CMK (cell line): ENCODE measurements around the gene MAPK8IP1.
A peak's percentile ranks its signal among the peaks of the same experiment; 100 is the strongest.

Experiments used
- DNase-seq: peaks from one replicate; pipeline ENCODE4 v3.0.0-alpha.2; 2010; ENCODE audit warnings: low read depth

Gene MAPK8IP1

DNA sequence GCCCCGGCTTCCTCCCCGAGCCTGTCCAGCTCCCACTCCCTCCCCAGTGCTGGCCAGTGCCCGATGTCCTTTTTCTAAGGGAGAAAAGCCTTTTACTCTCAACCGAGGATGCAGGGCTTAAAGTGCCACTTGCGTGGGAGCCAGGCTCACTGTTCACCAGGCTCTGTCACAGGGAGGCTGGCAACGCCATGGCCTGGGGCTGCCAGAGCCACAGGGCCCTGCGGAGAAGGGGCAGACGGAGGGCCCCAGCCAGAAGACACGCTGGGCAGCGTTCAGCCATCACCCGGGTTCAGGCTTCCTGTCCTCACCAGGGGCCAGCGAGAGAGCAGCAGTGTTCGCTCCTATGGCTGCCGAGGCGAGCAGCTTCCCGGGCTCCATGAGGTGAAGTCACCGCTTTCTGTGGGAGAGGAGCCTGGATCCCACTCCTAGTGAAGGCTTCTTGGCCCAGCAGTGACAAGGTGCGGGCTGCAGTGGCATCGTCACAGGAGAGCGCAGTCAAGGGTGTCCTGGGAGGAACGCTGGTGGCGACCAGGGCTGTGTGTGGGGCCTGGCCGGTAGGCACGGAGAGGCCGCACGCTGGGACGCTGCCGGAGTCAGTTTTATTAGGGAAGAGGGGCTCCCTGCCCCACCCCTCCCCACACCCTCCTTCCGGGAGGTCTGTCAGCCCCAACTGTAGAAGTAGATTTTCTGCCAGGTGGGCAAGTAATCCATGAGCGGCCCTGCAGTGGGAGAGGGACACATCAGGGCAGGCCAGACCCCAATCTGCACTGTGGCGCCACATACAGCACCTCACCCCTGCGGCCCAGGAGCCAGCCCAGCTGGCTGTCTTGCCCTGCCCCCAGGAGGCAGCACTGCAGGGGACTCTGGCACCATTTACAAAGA, 24.4 kb downstream of the MAPK8IP1 start:
- no peak for DNase-seq

DNA sequence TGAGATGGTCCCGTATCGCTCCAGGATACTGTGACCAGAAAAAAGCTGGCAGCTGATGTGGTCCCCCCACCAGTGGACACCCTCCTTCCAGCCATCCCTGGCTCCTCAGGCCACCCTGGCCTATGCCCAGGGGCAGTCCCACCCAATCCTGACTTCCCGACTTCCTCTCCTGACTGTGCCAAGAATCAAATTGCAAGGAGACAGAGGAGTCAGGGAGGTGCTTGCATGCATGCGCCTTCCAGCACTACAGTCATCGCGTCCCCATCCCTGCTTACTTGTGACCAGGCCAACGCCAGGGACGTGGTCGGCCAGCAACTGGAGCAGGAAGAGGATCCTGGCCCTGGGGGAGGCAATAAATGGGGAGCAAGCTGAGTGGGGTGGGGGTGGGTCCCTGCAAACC, 25.2 kb downstream of the MAPK8IP1 start:
- no peak for DNase-seq

DNA sequence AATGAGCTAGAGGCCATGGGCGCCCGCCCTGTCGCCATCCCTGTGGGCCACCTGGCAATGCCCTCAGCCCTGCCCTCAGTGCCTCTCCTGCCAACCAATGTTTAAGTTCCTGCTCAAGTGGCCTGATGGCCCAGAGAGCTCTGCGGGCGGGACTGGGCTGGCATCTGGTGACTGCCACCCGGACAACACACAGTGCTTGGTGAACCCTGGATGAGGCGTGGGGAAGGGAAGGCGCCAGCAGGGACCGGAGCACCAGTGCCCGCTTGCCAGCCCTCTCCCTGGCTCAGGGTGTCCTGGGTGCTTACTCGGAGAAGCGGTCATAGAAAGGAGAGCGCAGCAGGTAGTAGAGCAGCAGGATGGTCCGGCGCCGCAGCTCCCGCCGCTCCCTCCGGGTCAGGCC, 28.1 kb downstream of the MAPK8IP1 start:
- no peak for DNase-seq

DNA sequence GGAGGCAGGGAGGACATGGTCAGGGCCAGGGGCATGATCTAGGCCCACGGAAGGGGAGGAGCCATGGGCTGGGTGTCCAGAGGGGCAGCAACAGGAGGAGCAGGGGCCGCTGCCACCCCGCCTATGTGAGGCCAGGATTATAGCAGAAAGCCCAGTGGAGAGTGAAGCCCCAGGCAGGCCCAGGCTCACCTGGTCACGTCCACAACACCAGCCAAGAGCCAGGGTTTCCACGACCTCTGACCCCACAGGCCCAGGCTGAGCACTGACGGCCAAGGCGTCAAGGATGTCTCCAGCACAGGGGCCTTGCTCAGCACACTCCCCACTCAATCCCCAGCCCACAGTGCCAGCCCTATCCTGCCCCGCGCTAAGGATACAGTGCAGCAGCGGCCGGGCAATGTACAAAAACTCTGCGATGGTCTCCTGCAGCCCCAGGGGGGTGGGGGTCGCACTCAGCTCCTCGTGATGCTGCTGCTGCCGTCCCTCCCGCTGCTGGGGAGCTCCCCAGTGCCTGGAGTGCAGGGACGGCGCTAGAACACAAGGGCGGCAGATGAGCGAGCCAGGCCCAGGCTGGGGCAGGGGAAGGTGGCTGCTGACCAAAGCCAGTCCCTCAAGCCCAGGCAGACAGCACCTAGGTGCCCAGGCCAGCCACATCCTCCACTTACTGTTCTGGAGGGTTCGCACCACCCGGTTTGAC, 28.6 kb downstream of the MAPK8IP1 start:
- no peak for DNase-seq

DNA sequence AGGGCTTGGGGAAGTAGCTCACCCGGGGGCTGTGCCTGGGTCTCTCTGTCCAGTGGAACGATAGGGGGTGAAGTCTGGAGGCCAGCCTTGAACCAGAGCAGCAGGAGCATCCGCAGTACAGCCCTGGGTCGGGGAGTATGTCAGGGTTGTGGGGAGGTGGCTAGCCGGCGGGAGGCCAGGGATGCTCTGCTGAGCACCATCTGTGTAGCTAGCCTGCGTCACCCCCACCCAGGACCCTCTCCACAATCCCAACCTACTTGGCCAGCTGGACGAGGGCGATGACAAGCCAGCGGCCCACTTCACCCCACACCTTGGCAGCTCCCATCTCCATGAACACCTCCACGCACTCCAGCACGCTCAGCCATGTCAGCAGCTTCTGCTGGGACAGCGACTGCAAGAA, 30.0 kb downstream of the MAPK8IP1 start:
- no peak for DNase-seq

DNA sequence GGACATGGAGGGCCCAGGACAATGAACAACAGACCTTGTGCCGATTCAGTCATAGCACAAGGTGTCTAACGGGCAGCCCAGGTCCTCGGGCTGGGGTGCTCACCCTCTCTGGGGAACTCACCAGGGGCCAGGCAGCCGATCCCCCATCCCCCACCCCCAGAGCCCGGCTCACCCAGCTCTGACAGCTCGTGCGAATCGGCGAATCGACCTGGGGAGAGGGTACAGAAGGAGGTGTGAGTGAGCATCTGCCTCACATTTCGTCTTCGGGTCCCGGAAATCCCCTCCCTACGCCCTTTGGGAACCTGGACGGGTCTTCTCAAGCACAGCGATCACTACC, 31.8 kb downstream of the MAPK8IP1 start:
- no peak for DNase-seq

DNA sequence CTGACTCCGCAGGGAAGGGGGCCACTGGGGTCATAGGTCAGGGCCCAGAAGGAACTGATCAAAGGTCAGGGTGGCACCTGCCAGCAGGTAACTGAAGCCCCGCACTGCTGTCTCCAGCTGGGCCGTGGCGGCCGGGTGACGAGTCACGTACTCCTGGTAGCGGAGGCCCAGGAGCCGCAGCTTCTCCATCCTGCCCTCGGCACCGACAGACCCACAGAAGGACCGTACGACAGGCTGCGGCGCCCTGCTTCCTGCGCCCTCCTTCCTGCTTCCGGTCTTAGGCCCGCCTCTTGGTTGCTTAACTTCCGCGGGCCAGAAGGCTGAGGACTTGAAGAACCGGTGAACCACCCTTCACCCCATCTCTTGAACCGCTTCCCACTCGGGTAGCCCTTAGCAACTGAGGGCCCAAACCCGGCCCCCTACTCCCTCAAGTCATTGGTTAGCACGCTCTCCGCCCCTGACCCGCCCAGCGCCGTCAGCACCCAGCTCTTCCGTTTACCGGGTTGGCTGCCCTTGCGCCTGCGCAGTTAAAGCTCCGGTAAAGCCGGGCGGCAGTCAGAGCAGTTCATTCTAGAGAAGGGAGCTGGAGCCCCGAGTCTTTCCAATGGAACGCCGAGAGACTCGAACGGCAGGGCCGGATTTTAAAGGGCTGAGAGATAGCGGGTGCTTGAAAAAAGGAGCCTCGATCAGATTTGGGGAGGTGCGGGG, 32.3 kb downstream of the MAPK8IP1 start, which contains the start of gene PEX16:
Gene PEX16 (minus strand): TSS at position 255 of the 708 bp plus-strand sequence. CDS start 66 bp downstream, at position 189.
- peak; percentile 85 for DNase-seq

DNA sequence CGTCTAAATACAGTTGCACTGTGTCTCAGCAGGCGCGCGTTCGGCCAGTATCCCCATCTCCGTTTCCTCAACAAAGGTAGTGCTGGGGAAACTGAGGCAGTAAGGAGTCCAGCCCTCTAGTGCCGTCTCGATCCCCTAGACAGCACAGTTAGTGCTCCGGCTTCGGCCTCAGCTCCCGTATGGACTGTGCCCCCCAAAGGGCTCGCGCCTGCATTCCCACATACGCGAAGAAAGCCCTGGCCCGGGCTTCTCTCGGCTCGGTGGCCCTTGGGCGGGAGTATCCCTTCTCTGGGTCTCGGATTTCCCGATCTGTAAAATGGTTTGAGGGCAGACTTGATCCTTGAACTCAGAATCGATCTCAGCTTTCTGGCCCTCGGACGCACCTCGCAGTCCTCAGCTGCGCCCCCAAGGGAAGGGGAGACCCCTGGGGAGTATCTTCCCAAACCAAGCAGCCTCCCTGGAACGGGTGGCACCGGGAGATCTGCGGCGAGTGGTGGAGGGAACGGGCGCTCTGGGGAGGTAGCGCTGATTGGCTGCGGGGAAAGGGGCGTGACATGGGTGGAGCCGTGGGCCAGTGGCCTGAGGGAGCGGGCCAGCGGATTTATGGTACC, 33.0 kb downstream of the MAPK8IP1 start:
- peak; percentile 63 for DNase-seq

DNA sequence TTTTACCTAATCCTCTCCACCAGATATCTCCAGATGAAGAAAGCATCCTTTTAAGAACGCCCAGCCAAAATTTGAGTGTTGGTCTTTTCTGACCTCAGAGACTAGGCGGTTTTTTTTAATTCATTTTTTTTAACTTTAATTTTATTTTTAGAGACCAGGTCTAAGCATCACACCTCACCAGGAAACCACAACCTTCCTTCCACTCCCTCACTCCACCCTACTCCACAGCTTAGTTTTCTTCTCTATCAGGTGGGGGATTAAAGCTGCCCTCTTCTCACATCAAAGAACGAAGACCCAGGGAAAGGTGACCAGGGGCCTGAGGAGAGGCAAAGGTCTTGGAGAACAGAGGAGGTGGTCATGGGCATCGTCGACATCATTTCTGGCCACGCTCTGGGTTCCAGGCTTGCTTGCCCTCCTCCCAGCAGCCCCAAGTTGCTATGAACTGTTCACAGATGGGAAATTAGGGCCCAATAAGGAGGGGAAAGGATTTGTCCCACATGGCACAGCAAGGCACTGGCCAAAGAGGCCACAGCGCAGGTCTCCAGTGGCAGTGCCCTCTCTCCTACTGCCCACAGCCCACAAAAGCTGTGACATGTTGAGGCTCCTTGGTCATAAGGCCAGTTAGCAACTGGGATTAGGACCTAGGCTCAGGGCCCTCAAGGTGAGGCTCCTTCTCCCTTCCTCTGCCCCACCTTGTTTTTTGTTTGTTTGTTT, 33.7 kb downstream of the MAPK8IP1 start:
- no peak for DNase-seq

DNA sequence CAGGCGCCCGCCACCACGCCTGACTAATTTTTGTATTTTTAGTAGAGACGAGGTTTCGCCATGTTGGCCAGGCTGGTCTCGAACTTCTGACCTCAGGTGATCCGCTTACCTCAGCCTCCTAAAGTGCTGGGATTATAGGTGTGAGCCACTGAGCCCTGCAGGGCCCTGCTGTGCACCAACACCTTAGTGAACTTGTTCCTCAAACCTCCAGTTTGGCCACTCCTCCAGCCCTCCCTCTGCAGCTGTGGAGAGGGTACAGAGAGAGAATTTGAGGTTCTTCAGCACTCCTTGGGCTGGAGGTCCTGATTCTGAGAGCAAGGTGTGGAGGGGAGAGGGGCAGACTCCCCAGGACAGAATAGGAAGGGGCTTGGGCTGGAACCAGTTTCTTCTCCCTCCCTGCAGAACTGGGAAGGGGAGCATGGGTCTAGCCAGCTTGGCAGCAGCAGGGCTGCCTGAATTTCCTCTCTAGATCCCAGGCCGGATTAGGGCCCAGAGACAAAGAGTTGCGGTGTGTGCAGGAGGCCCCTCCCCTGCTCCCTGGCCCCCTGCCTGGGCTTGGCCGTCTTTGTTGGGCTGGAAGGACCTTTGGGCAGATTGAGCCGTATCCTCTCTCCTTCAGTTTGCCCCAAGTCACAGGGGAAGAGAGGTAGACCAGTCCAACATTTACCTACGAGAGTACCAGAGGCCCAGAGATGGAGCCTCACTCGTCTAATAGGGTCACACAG, 34.5 kb downstream of the MAPK8IP1 start:
- no peak for DNase-seq

DNA sequence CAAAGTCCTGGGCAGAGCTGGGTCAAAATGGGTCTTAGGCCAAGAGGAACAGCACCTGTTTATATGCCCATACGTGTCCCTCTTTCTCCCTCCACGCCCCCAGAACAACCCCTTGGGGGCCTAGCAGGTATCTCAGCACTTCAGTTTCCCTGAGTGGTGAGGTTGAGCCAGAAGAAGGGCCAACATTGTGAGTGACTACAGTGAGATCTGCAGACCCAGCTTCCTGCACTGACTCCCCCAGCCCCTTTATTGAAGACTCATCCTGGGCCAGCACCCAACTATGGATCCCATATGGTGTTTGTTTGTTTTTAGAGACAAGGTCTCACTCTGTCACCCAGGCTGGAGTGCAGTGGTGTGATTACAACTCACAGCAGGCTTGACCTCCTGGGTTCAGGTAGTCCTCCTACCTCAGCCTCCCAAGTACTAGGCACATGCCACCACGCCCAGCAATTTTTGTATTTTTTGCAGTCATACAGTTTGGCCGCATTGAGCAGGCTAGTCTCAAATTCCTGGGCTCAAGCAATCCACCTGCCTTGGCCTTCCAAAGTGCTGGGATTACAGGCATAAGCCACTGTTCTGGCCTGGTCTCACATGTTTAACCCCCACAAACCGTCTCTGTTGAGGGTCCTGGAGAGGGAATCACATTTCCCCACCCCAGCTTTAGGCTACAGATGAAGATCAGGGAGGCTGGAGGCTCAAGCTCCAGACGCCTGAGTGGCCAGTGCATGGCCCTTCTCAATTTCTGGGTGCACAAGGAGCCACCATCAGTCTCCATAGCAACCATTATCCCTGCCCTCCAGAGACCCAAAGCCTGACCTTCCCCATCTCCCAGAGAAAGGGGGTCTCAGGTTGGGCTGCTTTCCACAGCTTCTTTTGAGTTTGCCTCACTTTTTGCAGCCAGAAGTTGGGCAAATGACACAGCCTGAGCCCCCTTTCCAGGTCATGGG, 35.4 kb downstream of the MAPK8IP1 start:
- no peak for DNase-seq

DNA sequence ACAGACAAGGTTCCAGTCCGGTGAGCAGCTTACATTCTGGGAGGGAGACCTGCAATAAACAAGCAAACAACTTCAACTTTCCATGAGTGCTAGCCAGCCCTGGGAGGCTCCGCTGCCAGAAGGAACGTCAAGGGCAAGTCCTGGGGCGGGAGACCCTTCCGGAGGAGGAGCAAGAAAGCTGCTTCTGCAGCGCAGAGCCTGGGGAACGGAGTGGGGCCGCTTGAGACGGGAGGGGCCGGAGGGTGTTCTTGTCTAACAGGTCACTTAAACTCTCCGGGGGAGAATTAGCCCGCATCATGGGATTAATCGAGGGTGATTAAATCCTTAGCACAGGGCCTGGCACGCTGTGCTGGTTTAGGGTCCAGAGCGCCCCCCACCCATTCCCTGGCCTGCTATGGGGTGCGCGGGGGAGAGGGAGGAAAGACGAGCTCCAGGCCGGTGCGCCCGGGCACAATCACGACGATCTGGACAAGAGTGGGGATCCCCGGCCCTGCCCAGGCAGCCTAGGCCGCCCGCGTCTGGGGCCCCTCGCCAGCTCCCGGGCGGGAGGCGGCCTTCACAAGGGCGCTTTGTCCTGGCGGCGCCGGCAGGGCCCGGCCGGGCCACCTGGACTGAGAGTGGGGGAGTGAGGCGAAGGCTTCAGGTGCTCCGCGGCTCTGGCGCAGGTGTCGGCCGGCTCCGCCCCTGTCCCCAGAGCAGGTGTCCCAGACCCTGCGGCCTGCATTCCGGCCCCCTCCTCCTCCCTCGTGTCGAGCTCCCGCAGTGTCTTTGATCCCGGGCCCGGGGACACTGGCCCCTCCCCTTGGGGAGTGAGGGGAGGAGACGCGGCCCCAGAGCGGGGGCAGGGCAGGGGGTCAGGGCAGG, 36.3 kb downstream of the MAPK8IP1 start:
- no peak for DNase-seq

DNA sequence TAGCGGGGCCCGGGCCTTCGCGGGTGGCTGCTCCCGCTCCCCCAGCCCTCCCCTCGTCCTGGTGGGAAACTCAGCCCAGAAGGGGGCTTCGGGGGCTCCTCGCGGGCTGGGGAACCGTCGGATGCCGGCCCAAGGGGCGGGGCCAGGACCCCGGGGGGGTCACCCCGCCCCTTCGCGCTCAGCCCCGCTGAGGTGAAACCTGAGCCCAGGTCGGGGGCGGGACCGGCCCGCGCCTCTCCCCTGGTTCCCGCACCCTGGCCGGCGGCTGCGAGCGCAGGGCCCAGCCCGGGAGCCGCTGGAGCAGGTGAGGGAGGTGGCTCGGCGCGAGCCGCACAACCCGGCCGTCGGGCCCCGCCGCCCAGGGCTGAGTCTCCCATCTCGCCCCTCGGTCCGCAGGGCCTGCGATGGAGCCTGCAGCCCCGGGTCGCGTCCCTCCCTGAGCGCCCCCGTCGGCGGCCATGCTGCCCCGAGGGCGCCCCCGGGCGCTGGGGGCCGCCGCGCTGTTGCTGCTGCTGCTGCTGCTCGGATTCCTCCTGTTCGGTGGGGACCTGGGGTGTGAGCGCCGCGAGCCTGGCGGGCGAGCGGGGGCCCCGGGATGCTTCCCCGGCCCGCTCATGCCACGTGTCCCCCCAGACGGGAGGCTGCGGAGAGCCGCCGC, 37.1 kb downstream of the MAPK8IP1 start, which contains the start of gene LARGE2:
Gene LARGE2 (plus strand): TSS at position 232 of the 658 bp plus-strand sequence. CDS start 227 bp downstream, at position 459.
- no peak for DNase-seq

DNA sequence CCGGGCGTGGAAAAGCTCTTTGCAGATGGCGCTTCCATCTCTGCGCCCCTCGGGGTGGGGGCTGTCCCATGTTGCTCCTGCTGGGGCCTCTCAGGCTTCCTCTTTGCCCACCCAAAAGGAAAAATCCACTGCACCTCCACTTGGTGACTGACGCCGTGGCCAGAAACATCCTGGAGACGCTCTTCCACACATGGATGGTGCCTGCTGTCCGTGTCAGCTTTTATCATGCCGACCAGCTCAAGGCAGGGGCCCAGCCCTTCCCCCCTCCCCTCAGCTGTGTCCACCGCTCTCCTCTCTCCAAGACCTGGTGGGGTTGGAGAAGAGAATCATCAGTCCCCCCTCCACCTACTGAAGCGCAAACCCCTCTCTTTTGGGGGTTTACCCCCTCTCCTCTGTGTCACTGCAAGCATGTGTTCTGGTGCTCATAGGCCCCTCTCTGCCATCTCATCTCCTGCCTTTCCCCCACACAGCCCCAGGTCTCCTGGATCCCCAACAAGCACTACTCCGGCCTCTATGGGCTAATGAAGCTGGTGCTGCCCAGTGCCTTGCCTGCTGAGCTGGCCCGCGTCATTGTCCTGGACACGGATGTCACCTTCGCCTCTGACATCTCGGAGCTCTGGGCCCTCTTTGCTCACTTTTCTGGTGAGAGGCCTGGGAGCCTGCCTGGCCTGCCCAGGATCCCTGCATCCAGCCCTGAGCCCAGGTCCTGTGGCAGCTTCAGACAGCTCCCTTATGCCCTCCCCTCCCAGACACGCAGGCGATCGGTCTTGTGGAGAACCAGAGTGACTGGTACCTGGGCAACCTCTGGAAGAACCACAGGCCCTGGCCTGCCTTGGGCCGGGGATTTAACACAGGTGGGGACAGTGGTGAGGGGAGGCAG, 38.8 kb downstream of the MAPK8IP1 start:
- DNase-seq, result no peak

DNA sequence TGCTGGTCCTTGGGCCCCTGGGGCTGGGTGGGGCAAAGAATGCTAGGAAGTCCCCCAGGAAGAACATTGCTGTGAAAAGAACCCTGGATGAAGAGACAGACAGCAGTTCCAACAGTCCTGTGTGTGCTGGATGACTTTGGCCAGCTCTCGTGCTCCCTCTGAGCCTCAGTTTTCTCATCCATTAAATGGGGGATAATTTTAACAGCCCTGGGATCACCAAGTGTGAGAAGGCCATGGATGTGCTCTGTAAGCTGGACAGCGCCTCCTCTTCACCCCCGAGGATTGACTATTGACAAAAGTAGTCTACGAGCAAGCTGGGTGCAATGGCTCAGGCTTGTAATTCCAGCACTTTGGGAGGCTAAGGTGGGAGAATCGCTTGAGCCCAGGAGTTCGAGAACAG, 39.5 kb downstream of the MAPK8IP1 start:
- no peak for DNase-seq

DNA sequence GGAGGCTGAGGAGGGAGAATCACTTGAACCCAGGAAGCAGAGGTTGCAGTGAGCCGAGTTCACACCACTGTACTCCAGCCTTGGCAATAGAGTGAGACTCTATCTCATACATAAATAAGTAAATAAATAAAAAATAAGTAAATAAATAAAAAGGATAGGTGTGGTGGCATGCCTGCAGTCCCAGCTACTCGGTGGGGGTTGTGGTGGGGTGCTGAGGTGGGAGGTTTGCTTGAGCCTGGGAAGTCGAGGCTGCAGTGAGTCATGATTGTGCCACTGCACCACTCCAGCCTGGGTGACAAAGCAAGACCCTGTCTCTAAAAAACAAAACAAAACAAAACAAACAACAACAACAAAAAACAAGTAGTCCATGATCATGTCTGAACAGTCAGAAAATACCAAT, 40.1 kb downstream of the MAPK8IP1 start:
- DNase-seq, result no peak

DNA sequence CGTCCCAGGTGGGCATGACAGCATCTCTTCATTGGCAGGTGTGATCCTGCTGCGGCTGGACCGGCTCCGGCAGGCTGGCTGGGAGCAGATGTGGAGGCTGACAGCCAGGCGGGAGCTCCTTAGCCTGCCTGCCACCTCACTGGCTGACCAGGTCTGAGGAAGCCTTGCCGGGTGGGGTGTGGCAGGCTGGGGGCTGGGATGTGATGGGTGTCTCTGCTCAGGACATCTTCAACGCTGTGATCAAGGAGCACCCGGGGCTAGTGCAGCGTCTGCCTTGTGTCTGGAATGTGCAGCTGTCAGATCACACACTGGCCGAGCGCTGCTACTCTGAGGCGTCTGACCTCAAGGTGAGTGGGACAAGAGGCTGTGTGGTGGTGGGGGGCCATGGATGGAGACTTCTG, 40.5 kb downstream of the MAPK8IP1 start:
- DNase-seq, result no peak
